CD4-positive, alpha-beta T cell treated with Interleukin-12 subunit alpha and Interleukin-12 subunit beta, for 1 hour (primary cell): ENCODE results near the gene EPHA5.
"Not testable (repeated sequence)": the region's sequence is repeated elsewhere in the genome, so short reads cannot be mapped to it uniquely, and the experiment has no call there.

ENCODE experiments used
- DNase-seq: peaks from one replicate; pipeline ENCODE4 v3.0.0-alpha.2; 2020

The EPHA5 gene

GRCh38 chr4:65353098-65353497 is 317.2 kb downstream of the EPHA5 start:
- no peak for DNase-seq

- no peak for DNase-seq
Observed at GRCh38 chr4:65344278-65344825, 325.9 kb downstream of the EPHA5 start.

GRCh38 chr4:65343342-65343741 is 326.9 kb downstream of the EPHA5 start:
- no peak for DNase-seq

- no peak for DNase-seq
Observed at GRCh38 chr4:65341557-65341956, 328.7 kb downstream of the EPHA5 start.

GRCh38 chr4:65340382-65341109 is 329.7 kb downstream of the EPHA5 start:
- DNase-seq = no peak

GRCh38 chr4:65337371-65337770 is 332.9 kb downstream of the EPHA5 start:
- no peak for DNase-seq

GRCh38 chr4:65336465-65336864 is 333.8 kb downstream of the EPHA5 start:
- no peak for DNase-seq

GRCh38 chr4:65316534-65316933 is 353.8 kb downstream of the EPHA5 start:
- DNase-seq = no peak

GRCh38 chr4:65311120-65311519 is 359.2 kb downstream of the EPHA5 start:
- no peak for DNase-seq

- no peak for DNase-seq
Observed at GRCh38 chr4:65310586-65310985, 359.7 kb downstream of the EPHA5 start.

GRCh38 chr4:65308626-65309025 is 361.7 kb downstream of the EPHA5 start:
- not testable (repeated sequence) for DNase-seq

- no peak for DNase-seq
Observed at GRCh38 chr4:65302145-65302544, 368.1 kb downstream of the EPHA5 start.

- DNase-seq = no peak
Observed at GRCh38 chr4:65296246-65296645, 374.0 kb downstream of the EPHA5 start.

GRCh38 chr4:65287071-65287470 is 383.2 kb downstream of the EPHA5 start:
- no peak for DNase-seq
